GM21526 (cell line): Measurements from ENCODE around the gene OSMR.

Source experiments
- ATAC-seq: cut with Tn5 transposase; IDR thresholded peaks from one replicate; pipeline ENCODE4 v1.9.1; 2021; ENCODE audit warnings: moderate library complexity; ENCODE audit not compliant: unreplicated experiment, low FRiP score

OSMR gene

DNA sequence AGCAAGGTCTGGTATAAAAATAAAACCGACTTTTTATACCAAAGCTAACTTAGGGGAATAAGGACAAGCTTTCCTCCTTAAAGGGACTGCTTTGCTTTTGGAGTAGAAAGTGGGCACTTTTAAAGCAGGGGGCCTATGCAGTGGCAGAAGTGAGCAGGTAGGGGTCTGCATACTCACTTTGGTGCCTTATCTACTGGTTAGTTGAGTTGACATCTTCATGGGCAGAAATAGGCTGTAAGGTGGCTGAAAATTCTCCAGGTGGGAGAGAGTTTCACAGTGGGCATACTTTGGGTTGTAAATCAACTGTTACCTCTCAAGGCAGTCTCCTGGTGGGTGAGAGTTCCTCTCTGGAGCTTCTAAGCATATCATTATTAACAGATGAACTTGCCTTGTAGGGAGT is 24.8 kb downstream of the OSMR start:
- ATAC-seq: no peak

DNA sequence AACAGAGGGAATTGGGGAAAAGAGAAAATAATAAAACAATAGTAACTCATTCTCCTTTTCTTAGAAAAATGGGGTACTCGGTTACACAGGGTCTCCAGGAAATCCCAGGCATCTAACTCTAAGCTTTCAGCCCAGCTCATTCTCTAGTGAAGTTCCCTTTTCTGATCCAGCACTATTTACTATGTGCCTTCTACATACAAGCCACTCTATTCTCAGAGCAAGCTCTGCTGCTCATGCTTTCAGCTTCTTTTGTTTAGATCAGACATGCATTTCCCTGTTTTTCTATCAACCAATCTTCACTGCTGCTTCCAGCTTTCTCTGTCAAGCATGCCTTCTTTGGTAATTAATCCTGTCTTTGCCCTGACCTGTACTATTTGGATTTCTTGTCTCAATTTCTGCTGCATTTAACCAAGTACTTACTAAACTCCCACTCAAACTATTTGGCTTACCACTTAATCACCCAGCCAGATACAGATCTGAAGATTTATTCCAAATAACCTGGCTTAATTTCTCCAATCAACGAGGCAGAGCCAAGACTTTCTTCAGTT is 25.3 kb downstream of the OSMR start:
- no peak for ATAC-seq

GRCh38 chr5:38871790-38872551 is 26.2 kb downstream of the OSMR start:
- ATAC-seq: no peak

- no peak for ATAC-seq
Observed at GRCh38 chr5:38872826-38873225, 27.0 kb downstream of the OSMR start.

DNA sequence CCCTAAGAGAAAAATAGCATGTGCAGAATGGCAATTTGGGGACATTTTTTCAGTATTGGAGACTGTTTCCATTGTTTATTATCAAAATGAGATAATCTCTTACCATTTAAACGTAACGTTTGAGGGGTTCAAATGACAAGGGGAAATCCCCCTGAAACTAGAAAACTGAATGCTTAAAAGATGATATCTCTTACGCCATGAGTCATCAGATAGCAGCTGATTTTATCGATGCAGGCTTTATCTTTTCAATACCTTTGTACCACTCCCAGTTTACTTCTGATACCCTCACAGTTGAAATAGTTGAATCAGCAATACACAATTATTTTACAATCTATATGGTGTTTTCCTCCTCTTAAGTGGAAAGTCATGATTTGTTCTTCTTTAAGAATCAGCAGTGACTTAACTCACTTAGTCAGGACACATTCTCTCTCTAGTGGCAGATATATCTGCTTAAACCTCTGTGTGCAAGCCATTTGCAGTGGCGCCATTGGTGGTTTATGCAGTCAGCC is 29.2 kb downstream of the OSMR start:
- ATAC-seq: no peak

GRCh38 chr5:38878391-38879077 is 32.7 kb downstream of the OSMR start:
- ATAC-seq: no peak

- ATAC-seq: no peak
Observed at GRCh38 chr5:38879078-38879460, 33.3 kb downstream of the OSMR start.

GRCh38 chr5:38883842-38884241 is 38.0 kb downstream of the OSMR start:
- no peak for ATAC-seq

- no peak for ATAC-seq
Observed at GRCh38 chr5:38885208-38885607, 39.4 kb downstream of the OSMR start.

DNA sequence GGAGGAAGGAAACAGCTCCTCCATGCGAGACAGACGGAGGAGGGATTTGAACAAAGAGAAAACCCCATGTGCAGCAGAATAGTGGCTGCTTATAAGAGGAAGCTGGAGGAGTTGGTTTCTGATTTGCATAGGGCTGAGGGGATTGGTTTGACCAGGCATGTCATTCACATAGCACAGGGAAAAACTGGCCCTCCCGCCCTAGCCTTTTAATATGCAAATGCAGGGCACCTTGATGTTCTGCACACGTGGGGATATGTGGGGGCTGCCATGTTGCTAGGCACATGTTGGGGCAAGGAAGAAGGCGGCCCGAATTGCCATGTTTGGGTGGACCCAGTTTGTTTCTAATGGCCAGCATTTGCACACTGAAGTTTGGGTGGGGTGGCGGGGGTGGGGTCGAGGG is 42.2 kb downstream of the OSMR start:
- ATAC-seq: no peak

GRCh38 chr5:38889424-38889823 is 43.6 kb downstream of the OSMR start:
- no peak for ATAC-seq

- no peak for ATAC-seq
Observed at GRCh38 chr5:38891563-38891962, 45.8 kb downstream of the OSMR start.

GRCh38 chr5:38892363-38892762 is 46.6 kb downstream of the OSMR start:
- no peak for ATAC-seq

GRCh38 chr5:38896760-38897159 is 50.9 kb downstream of the OSMR start:
- no peak for ATAC-seq

DNA sequence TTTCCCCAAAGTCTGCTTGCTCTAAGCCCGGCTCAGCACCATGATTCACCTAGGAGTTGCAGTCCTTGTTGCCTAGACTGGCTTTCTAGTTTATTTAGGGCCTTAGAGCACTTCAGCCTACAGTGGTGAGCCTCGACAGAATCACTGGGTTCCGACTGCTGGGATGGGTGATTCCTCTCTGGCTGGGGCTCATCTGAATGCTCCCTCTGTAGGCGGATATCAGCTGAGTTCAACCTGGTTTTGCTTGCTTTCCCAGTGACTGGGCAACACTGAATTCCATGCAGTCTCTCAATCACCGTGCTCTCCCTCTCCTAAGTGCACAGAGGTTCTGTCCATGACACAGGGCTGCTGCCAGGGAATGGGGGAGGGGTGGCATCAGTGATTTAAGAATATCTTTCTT is 54.1 kb downstream of the OSMR start:
- ATAC-seq: no peak

DNA sequence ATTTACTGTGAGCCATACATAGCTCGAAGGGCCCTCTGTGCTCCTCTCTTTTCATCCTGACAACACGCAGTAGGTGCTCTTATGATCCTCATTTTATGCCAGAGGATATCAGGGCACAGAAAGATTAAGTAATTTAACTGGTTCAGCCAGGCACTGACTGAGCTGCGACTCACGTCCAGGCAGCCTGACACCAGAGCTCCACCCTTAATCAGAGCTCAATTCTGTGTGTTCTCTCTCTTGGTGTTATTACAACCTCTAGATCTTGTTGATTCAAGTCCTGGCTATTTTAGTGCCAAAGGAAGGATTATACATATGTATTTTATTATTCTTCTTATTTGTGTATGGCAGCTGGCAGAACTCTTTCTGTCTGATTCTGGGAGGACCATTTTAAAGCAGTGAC is 59.7 kb downstream of the OSMR start:
- no peak for ATAC-seq

DNA sequence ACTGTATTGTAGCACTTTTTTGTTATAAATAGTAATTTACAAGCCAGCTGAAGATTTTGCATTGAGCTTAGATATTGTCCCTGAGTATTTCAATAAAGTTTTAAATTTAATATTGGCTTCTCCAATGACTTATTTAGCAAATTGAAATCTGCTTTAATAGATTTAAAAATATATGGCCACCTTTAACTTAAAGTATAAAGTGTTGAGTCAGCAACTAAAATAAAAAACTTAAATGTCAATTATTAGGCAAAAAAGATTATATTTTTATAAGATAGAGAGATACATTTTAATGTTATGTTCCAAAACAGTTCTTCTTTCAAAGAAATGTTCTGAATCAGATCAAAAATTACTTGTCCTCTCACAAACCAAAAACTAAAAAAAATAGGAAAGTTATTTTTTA is 60.7 kb downstream of the OSMR start:
- no peak for ATAC-seq

DNA sequence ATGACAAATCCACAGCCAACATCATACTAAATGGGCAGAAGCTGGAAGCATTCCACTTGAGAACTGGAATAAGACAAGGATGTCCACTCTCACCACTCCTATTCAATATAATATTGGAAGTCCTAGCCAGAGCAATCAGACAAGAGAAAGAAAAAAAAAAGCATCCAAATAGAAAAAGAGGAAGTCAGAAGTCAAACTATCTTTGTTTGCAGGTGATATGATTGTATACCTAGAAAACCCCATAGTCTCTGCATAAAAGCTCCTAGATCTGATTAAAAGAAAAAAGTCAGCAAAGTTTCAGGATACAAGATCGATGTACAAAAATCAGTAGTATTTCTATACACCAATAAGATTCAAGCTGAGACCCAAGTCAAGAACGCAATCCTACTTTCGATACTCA is 66.1 kb downstream of the OSMR start:
- ATAC-seq: no peak

- ATAC-seq: no peak
Observed at GRCh38 chr5:38913714-38914113, 67.9 kb downstream of the OSMR start.

- ATAC-seq: no peak
Observed at GRCh38 chr5:38916802-38917201, 71.0 kb downstream of the OSMR start.

DNA sequence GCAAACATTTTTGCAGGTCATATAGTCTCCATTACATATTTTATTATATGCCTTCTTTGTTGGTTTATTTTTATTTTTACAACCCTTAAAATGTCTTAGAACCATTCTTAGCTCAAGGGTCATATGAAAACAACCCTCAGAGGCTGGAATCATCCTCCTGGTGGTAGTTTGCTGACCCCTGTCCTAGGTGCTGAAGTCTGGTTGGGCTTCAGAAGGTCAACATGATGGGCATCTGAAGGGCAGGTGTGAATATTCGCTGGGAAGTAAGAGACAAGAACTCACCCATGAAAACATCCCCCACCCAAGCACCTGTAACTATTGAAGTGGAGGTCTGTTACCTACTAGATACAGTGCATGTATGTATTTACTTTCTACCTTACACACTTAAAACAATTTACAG is 75.4 kb downstream of the OSMR start:
- no peak for ATAC-seq

DNA sequence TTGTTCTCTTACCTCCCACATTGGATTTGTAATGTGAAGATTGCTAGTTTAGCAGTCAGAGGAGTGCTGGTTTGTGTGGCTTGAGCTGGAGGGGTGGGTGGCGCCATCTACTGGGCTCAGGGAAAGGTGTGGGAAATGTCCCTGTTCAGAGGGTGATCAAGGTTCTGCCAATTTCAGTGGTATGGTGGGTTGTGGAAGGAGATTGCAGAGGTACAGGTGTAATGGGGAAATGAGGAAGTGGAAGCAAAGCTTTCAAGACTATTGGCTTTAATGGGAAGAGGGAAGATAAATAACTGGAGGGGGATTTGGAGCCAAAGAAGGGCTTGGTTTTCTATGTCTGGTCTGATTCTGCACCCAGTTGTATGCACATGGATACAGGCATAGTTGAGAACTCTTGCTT is 76.4 kb downstream of the OSMR start:
- ATAC-seq: peak; percentile 91
